K562 (cell line): ENCODE data around the gene GALNT9. TPM values are rescaled to one million over a fixed set of nuclear protein-coding genes. Genes with fewer than 3 reads are reported as not detected.
A peak's percentile ranks its signal among the peaks of the same experiment; 100 is the strongest.

ENCODE experiments used
- ARHGAP35 ChIP-seq: fragments of 450-650 bp; IDR thresholded peaks from 2 replicates; pipeline ENCODE4 v1.6.1; 2018; ENCODE audit not compliant: partially characterized antibody
- CC2D1A ChIP-seq: fragments of 450-650 bp; IDR thresholded peaks from 2 replicates; pipeline ENCODE4 v1.6.1; 2017; ENCODE audit warnings: mild to moderate bottlenecking
- EP400 ChIP-seq: fragments of 450-650 bp; IDR thresholded peaks from 2 replicates; pipeline ENCODE4 v1.6.1; 2017; ENCODE audit warnings: antibody characterized with exemption, mild to moderate bottlenecking, moderate library complexity
- ETV5 ChIP-seq: sonication (generic); formaldehyde crosslinking; IDR thresholded peaks from 2 replicates; pipeline ENCODE4 v1.4.0; 2020; ENCODE audit warnings: low read depth, mild to moderate bottlenecking, missing genetic modification reagents
- JUN ChIP-seq, 2 experiments: sonication (generic) in 1 of 2; formaldehyde crosslinking in 1 of 2; IDR thresholded peaks; 2 replicates each; pipeline versions ENCODE4 v1.6.1 to v1.8.0; 2012 to 2022; ENCODE audit warnings: borderline replicate concordance in 2 of 2, mild to moderate bottlenecking in 2 of 2, improper control_type of control experiment in 1 of 2, low read depth in 1 of 2, low read length in 1 of 2, missing genetic modification reagents in 1 of 2
- LCOR ChIP-seq: sonication (generic); formaldehyde crosslinking; IDR thresholded peaks from 2 replicates; pipeline ENCODE4 v1.8.0; 2022; ENCODE audit warnings: mild to moderate bottlenecking, missing genetic modification reagents
- SIN3A ChIP-seq, 2 experiments: fragments of 150-350 bp in 1 of 2; IDR thresholded peaks; 2 replicates each; pipeline ENCODE4 v1.6.1; 2011 to 2016; ENCODE audit warnings: borderline replicate concordance in 2 of 2, low read depth in 2 of 2, low read length in 2 of 2, mild to moderate bottlenecking in 2 of 2, moderate library complexity in 2 of 2; ENCODE audit not compliant: control insufficient read depth in 1 of 2
- ZNF217 ChIP-seq: sonication (generic); formaldehyde crosslinking; IDR thresholded peaks from 2 replicates; pipeline ENCODE4 v1.8.0; 2022; ENCODE audit warnings: mild to moderate bottlenecking, missing genetic modification reagents
- polyA plus RNA-seq, 8 experiments: library from polyadenylated mRNA; depleted of rRNA in 4 of 8; stranded (reverse) in 5 of 8; unstranded in 3 of 8; fragments of >200 nt; fragmentation: Nextera tagmentation in 2 of 8; fragmentation: Illumina TruSeq in 1 of 8; extraction: Ambion mirVana in 2 of 8; extraction: Trizol in 1 of 8; gene quantifications; 2 replicates each; pipeline versions ENCODE4 v1.2.1 to v1.2.3, GENCODE V29; 2011 to 2014; ENCODE audit warnings: inconsistent platforms in 1 of 8, missing spikeins in 1 of 8
- total RNA-seq, 7 experiments: library from RNA; depleted of rRNA in 6 of 7; stranded (reverse); fragments of >200 nt in 6 of 7; fragmentation: Illumina TruSeq in 2 of 7; extraction: Trizol in 2 of 7; gene quantifications; 2 replicates each; pipeline versions ENCODE4 v1.2.1 to v1.2.3, GENCODE V29; 2011 to 2021; ENCODE audit warnings: low replicate concordance in 1 of 7
- TF ChIP-seq, protein P1 (sequence below): fragments of 450-650 bp; IDR thresholded peaks from 2 replicates; pipeline ENCODE4 v1.6.1; 2016; ENCODE audit warnings: missing biosample characterization, missing genetic modification characterization
- TF ChIP-seq, protein P2 (sequence below): IDR thresholded peaks from 3 replicates; pipeline ENCODE4 v1.6.1; 2011; ENCODE audit warnings: borderline replicate concordance, mild to moderate bottlenecking; ENCODE audit not compliant: insufficient read length, insufficient read depth
- TF ChIP-seq, protein P3 (sequence below), 2 experiments: fragments of 450-650 bp in 1 of 2; sonication (generic) in 1 of 2; formaldehyde crosslinking in 1 of 2; IDR thresholded peaks; 2 replicates each; pipeline versions ENCODE4 v1.7.1 to v1.9.0; 2016 to 2022; ENCODE audit warnings: inconsistent platforms in 1 of 2, mild to moderate bottlenecking in 1 of 2, missing genetic modification reagents in 1 of 2
- TF ChIP-seq, protein P4 (sequence below): fragments of 450-650 bp; formaldehyde crosslinking; IDR thresholded peaks from 2 replicates; pipeline ENCODE4 v1.4.0; 2022; ENCODE audit warnings: missing genetic modification characterization

The GALNT9 gene
- total and polyA plus RNA-seq, 9 of the 15 experiments (the other 6 are each of a cell fraction or from before 2014, with no cell fraction given) = not detected

DNA sequence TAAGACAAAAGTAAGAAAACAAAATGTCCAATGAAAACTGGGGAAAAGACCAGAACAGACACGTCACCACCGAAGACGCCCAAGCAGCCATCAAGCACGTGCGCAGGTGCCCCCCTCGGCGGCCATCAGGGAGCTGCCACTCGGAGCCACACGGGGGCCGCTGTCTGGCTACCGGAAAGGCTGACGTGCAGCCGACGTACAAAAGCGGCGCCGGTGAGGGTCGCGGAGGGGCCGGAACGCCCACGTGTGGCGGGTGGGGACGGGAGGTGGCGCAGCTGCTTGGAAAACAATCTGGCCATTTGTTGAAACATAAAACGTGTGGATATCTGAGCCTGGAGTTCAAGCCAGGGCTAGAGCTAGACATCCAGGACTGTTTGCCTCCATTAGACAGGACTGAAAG is 60.7 kb downstream of the GALNT9 start (continued):
- TF ChIP-seq ZNF217 (CRISPR knock-in tag) (no peak), EP400 (peak; percentile 85), CC2D1A (no peak), JUN (IDR thresholded peaks at IDR 0.05; ENCODE audit: borderline replicate concordance, low read depth, low read length) (peak; percentile 9; the same call in 1 of the 2 replicates), JUN (CRISPR knock-in tag; IDR thresholded peaks at IDR 0.05; ENCODE audit: borderline replicate concordance) (no peak), ETV5 (peak; percentile 77; the same call in 1 of the 2 replicates), SIN3A (IDR thresholded peaks at IDR 0.05; ENCODE audit: borderline replicate concordance in 2 of 2, control insufficient read depth in 1 of 2, low read depth in 2 of 2, low read length in 2 of 2) (peak in 1 of 2 experiments; percentile 19; a peak in 1 of 4 replicates), ARHGAP35 (no peak), LCOR (CRISPR knock-in tag) (peak; percentile 53; the same call in 1 of the 2 replicates)
- TF ChIP-seq, protein P1, sequence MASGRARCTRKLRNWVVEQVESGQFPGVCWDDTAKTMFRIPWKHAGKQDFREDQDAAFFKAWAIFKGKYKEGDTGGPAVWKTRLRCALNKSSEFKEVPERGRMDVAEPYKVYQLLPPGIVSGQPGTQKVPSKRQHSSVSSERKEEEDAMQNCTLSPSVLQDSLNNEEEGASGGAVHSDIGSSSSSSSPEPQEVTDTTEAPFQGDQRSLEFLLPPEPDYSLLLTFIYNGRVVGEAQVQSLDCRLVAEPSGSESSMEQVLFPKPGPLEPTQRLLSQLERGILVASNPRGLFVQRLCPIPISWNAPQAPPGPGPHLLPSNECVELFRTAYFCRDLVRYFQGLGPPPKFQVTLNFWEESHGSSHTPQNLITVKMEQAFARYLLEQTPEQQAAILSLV = no peak
- TF ChIP-seq, protein P2, sequence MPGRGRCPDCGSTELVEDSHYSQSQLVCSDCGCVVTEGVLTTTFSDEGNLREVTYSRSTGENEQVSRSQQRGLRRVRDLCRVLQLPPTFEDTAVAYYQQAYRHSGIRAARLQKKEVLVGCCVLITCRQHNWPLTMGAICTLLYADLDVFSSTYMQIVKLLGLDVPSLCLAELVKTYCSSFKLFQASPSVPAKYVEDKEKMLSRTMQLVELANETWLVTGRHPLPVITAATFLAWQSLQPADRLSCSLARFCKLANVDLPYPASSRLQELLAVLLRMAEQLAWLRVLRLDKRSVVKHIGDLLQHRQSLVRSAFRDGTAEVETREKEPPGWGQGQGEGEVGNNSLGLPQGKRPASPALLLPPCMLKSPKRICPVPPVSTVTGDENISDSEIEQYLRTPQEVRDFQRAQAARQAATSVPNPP = no peak
- TF ChIP-seq, protein P3, sequence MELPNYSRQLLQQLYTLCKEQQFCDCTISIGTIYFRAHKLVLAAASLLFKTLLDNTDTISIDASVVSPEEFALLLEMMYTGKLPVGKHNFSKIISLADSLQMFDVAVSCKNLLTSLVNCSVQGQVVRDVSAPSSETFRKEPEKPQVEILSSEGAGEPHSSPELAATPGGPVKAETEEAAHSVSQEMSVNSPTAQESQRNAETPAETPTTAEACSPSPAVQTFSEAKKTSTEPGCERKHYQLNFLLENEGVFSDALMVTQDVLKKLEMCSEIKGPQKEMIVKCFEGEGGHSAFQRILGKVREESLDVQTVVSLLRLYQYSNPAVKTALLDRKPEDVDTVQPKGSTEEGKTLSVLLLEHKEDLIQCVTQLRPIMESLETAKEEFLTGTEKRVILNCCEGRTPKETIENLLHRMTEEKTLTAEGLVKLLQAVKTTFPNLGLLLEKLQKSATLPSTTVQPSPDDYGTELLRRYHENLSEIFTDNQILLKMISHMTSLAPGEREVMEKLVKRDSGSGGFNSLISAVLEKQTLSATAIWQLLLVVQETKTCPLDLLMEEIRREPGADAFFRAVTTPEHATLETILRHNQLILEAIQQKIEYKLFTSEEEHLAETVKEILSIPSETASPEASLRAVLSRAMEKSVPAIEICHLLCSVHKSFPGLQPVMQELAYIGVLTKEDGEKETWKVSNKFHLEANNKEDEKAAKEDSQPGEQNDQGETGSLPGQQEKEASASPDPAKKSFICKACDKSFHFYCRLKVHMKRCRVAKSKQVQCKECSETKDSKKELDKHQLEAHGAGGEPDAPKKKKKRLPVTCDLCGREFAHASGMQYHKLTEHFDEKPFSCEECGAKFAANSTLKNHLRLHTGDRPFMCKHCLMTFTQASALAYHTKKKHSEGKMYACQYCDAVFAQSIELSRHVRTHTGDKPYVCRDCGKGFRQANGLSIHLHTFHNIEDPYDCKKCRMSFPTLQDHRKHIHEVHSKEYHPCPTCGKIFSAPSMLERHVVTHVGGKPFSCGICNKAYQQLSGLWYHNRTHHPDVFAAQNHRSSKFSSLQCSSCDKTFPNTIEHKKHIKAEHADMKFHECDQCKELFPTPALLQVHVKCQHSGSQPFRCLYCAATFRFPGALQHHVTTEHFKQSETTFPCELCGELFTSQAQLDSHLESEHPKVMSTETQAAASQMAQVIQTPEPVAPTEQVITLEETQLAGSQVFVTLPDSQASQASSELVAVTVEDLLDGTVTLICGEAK (IDR thresholded peaks at IDR 0.05) = 0 out of 2 replicates have a peak, but pooled peaks have one; percentile 36
- TF ChIP-seq, protein P3 (CRISPR knock-in tag; IDR thresholded peaks at IDR 0.05) = no peak
- TF ChIP-seq, protein P4, sequence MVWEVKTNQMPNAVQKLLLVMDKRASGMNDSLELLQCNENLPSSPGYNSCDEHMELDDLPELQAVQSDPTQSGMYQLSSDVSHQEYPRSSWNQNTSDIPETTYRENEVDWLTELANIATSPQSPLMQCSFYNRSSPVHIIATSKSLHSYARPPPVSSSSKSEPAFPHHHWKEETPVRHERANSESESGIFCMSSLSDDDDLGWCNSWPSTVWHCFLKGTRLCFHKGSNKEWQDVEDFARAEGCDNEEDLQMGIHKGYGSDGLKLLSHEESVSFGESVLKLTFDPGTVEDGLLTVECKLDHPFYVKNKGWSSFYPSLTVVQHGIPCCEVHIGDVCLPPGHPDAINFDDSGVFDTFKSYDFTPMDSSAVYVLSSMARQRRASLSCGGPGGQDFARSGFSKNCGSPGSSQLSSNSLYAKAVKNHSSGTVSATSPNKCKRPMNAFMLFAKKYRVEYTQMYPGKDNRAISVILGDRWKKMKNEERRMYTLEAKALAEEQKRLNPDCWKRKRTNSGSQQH (CRISPR knock-in tag) = no peak
